ENCODE results near the gene CMTM5.

- TF ChIP-seq POLR2A (IDR thresholded peaks at IDR 0.05; ENCODE audit: low read depth, low read length) (no peak), POLR2AphosphoS5 (IDR thresholded peaks at IDR 0.05; ENCODE audit: low read depth, low read length) (no peak)
Measured at GRCh38 chr14:23396126-23396525, 19.3 kb downstream of the CMTM5 start.
